Measurements from ENCODE around the gene LMTK2. TPM values are rescaled to one million over a fixed set of nuclear protein-coding genes. Genes with fewer than 3 reads are reported as not detected.

LMTK2 gene
- total and polyA plus RNA-seq, 2 donors (not counting 1 experiment from before 2014, with no cell fraction given): 4.9 to 13.1 TPM

DNA sequence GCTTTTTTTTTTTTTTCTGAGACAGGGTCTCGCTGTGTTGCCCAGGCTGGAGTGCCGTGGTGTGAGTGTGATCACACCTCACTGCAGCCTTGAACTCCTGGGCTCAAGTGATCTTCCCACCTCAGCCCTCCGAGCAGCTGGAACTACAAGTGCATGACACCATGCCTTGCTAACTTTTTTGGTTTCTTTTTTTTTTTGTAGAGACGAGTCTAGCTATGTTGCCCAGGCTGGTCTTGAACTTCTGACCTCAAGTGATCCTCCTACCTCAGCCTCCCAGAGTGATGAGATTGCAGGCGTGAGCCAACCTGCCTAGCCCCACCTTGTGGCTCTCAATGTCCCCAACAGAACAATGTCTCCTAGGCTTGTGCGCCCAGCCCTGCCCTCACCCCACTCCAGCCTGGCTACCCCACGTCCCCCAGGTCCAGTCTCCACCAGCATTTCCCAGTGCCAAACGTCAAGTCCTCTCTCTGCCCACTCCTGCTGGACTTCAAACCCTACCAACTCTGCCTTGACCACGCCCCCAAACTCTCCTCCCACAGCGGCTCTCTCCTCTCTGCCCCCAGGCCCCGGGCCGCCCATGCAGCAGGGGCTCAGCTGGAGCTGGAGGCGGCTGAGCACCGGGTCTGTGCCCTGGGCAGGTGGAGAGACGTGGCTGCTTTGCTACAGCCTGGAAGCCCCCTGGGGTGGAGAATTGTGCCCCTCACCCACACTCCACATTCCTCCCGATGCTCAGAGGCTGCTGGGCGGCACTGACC lies 123.5 kb downstream of the LMTK2 start:
- Histone ChIP-seq H3K4me1 (ENCODE audit: control insufficient read depth in 2 of 2, insufficient read depth in 2 of 2, low read length in 2 of 2) (no peaks in the 10 kb centered on the region), H3K9ac (ENCODE audit: low read length) (no peak overlapping the region), H4K20me1 (ENCODE audit: control insufficient read depth, insufficient read depth, low read length, poor library complexity, severe bottlenecking) (no peaks in the 10 kb centered on the region), H3K36me3 (replicated peaks in 1 of 2; ENCODE audit: control extremely low read depth in 1 of 2, control insufficient read depth in 1 of 2, extremely low read depth in 1 of 2, insufficient read depth in 2 of 2, low read length in 1 of 2) (peaks cover 0 to 48% of the 10 kb centered on the region in 2 experiments), H3K79me2 (ENCODE audit: control insufficient read depth, insufficient read depth, low read length) (no peaks in the 10 kb centered on the region), H3K9me3 (ENCODE audit: control extremely low read depth in 1 of 3, control insufficient read depth in 2 of 3, insufficient read depth in 1 of 3, low read length in 2 of 3) (no peaks in the 10 kb centered on the region), H2AFZ (ENCODE audit: insufficient read depth, low read depth, low read length, poor library complexity, severe bottlenecking) (no peak overlapping the region), H3K4me3 (ENCODE audit: control extremely low read depth in 1 of 5, extremely low read depth in 1 of 5, insufficient read depth in 1 of 5, low read depth in 2 of 5, low read length in 4 of 5) (no peak overlapping the region), H3K4me2 (replicated peaks; ENCODE audit: low read depth, low read length, poor library complexity, severe bottlenecking) (no peak overlapping the region), H3K27me3 (replicated peaks in 1 of 4; ENCODE audit: control extremely low read depth in 1 of 4, control insufficient read depth in 3 of 4, insufficient read depth in 4 of 4, low read length in 3 of 4) (no peaks in the 10 kb centered on the region), H3K27ac (ENCODE audit: low read length in 2 of 2) (no peak overlapping the region)
- ATAC-seq (ENCODE audit: low read depth) (no peak), DNase-seq (no peak)
- no peak overlapping the region for H3K4me3 Mint-ChIP-seq
- WGBS (ENCODE audit: insufficient coverage): 97% methylated on average over 14 of the region's 17 CpGs
- POLR2A ChIA-PET: no interaction called here
- CTCF ChIA-PET: interaction anchor here (0.7 kb wide), 1 partner anchor 28 kb away, joined by 3 read pairs; no protein-coding TSS in a partner anchor
- H3K27ac Mint-ChIP-seq: no peak overlapping the region
- TF ChIP-seq EZH2 (IDR thresholded peaks at IDR 0.05; ENCODE audit: borderline replicate concordance, insufficient read depth, low read depth, low read length, poor library complexity, severe bottlenecking): no peak
- TF ChIP-seq, protein P1, sequence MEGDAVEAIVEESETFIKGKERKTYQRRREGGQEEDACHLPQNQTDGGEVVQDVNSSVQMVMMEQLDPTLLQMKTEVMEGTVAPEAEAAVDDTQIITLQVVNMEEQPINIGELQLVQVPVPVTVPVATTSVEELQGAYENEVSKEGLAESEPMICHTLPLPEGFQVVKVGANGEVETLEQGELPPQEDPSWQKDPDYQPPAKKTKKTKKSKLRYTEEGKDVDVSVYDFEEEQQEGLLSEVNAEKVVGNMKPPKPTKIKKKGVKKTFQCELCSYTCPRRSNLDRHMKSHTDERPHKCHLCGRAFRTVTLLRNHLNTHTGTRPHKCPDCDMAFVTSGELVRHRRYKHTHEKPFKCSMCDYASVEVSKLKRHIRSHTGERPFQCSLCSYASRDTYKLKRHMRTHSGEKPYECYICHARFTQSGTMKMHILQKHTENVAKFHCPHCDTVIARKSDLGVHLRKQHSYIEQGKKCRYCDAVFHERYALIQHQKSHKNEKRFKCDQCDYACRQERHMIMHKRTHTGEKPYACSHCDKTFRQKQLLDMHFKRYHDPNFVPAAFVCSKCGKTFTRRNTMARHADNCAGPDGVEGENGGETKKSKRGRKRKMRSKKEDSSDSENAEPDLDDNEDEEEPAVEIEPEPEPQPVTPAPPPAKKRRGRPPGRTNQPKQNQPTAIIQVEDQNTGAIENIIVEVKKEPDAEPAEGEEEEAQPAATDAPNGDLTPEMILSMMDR (IDR thresholded peaks at IDR 0.05): no peak
- no peaks in the 10 kb centered on the region for H3K9me3 Mint-ChIP-seq (ENCODE audit: insufficient read depth)
- H3K4me1 Mint-ChIP-seq: no peaks in the 10 kb centered on the region
- intact Hi-C loops (cut with micrococcal nuclease): no loop called here
- H3K27me3 Mint-ChIP-seq: no peaks in the 10 kb centered on the region

DNA sequence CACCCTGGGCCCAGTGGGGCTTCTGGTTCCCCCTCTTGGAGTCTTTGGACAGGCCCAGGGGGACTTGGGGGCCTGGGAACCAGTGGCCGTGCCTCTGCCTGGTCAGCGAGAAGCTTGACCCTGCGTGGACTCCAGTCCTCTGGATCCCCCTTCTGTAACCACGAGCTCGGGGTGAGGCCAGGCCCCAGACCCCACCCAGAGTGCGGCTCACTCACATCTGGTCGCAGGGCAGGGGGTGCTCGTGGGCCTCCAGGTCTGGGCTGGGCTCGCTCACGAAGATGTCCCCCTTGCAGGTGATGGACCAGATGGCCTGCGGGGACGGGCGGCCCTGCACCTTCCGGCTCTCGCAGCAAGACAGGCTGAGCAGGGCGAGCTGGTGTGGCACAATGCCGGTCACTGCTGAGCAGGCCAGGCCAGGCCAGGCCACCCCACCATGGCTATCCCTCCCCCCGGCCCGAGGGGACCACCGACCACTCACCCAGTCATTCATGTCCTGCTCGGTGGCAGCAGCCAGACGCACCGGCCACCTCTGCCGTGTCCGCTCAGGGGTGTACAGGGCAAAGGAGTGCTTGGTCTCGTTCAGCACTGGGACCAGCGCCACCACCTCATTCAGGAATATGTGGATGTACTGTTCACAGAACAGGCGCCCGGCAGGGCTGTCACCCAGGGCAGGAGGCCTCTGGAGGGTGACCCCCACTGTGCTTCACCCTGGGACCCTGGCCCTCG lies 124.2 kb downstream of the LMTK2 start:
- Mint-ChIP-seq H3K27me3 (no peaks in the 10 kb centered on the region), H3K4me3 (no peak overlapping the region), H3K9me3 (ENCODE audit: insufficient read depth) (no peaks in the 10 kb centered on the region), H3K27ac (no peak overlapping the region), H3K4me1 (no peaks in the 10 kb centered on the region)
- CTCF ChIA-PET: no interaction called here
- Histone ChIP-seq H4K20me1 (ENCODE audit: control insufficient read depth, insufficient read depth, low read length, poor library complexity, severe bottlenecking) (no peaks in the 10 kb centered on the region), H3K36me3 (replicated peaks in 1 of 2; ENCODE audit: control extremely low read depth in 1 of 2, control insufficient read depth in 1 of 2, extremely low read depth in 1 of 2, insufficient read depth in 2 of 2, low read length in 1 of 2) (peaks cover 0 to 45% of the 10 kb centered on the region in 2 experiments), H3K4me2 (replicated peaks; ENCODE audit: low read depth, low read length, poor library complexity, severe bottlenecking) (no peak overlapping the region), H3K4me3 (ENCODE audit: control extremely low read depth in 1 of 5, extremely low read depth in 1 of 5, insufficient read depth in 1 of 5, low read depth in 2 of 5, low read length in 4 of 5) (no peak overlapping the region), H3K79me2 (ENCODE audit: control insufficient read depth, insufficient read depth, low read length) (no peaks in the 10 kb centered on the region), H2AFZ (ENCODE audit: insufficient read depth, low read depth, low read length, poor library complexity, severe bottlenecking) (no peak overlapping the region), H3K9me3 (ENCODE audit: control extremely low read depth in 1 of 3, control insufficient read depth in 2 of 3, insufficient read depth in 1 of 3, low read length in 2 of 3) (no peaks in the 10 kb centered on the region), H3K4me1 (ENCODE audit: control insufficient read depth in 2 of 2, insufficient read depth in 2 of 2, low read length in 2 of 2) (no peaks in the 10 kb centered on the region), H3K9ac (ENCODE audit: low read length) (no peak overlapping the region), H3K27me3 (replicated peaks in 1 of 4; ENCODE audit: control extremely low read depth in 1 of 4, control insufficient read depth in 3 of 4, insufficient read depth in 4 of 4, low read length in 3 of 4) (no peaks in the 10 kb centered on the region), H3K27ac (ENCODE audit: low read length in 2 of 2) (no peak overlapping the region)
- WGBS (ENCODE audit: insufficient coverage): 99% methylated on average over 28 of the region's 30 CpGs
- DNase-seq (no peak), ATAC-seq (ENCODE audit: low read depth) (no peak)
- TF ChIP-seq, protein P1 (IDR thresholded peaks at IDR 0.05): no peak
- no peak for TF ChIP-seq EZH2 (IDR thresholded peaks at IDR 0.05; ENCODE audit: borderline replicate concordance, insufficient read depth, low read depth, low read length, poor library complexity, severe bottlenecking)
- intact Hi-C loops (cut with micrococcal nuclease): no loop called here
- POLR2A ChIA-PET: no interaction called here

Measured in B cell (primary cell).